OCI-LY3 (cell line): Measurements from ENCODE around the gene TUBGCP6.

ENCODE experiments used
- EZH2phosphoT487 ChIP-seq: fragments of 200-600 bp; shearing (Covaris generic); IDR thresholded peaks from 2 replicates; pipeline ENCODE4 v1.6.1; 2018; ENCODE audit warnings: antibody characterized with exemption, mixed run types, low read depth
- TF ChIP-seq, protein P1 (sequence below): fragments of 200-600, 300-600 bp; sonication (generic); IDR thresholded peaks from 2 replicates; pipeline ENCODE4 v1.5.1; 2014; ENCODE audit warnings: antibody characterized with exemption, low read length, low read depth

DNA sequence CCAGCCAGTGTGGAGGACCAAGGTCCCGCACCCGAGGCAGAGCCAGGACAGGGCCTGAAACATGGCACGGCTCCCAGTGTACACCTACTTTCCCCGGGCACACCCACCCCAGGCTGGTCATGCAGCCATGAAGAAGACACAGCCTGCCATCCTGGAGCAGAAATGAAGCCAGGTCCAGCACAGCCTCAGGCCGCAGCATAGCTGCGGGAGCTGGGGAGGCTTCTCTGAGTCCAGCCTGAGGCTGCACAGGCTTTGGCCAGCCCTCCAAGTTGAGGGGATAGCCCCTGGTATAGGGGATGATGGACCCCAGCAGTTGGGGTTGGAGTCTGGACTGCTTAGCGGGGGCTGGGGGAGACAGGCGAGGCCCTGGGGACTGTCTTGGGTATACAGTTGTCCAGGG is 9.1 kb upstream of the TUBGCP6 start:
- TF ChIP-seq, protein P1, sequence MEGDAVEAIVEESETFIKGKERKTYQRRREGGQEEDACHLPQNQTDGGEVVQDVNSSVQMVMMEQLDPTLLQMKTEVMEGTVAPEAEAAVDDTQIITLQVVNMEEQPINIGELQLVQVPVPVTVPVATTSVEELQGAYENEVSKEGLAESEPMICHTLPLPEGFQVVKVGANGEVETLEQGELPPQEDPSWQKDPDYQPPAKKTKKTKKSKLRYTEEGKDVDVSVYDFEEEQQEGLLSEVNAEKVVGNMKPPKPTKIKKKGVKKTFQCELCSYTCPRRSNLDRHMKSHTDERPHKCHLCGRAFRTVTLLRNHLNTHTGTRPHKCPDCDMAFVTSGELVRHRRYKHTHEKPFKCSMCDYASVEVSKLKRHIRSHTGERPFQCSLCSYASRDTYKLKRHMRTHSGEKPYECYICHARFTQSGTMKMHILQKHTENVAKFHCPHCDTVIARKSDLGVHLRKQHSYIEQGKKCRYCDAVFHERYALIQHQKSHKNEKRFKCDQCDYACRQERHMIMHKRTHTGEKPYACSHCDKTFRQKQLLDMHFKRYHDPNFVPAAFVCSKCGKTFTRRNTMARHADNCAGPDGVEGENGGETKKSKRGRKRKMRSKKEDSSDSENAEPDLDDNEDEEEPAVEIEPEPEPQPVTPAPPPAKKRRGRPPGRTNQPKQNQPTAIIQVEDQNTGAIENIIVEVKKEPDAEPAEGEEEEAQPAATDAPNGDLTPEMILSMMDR = no peak
- TF ChIP-seq EZH2phosphoT487 = no peak
